Gastroesophageal sphincter (tissue), 4 donors: ENCODE measurements around the gene GGT6. TPM values are rescaled to one million over a fixed set of nuclear protein-coding genes. Genes with fewer than 3 reads are reported as not detected.

Experiments
- ATAC-seq: fragments of 150-250 bp; one replicate; pipeline ENCODE4 v1.9.1; 2016; ENCODE audit warnings: mild to moderate bottlenecking, moderate library complexity
- H3K27ac ChIP-seq, 4 donors: fragments of 200-600 bp; sonication (generic) in 3 of 4; 1 replicate in 3 of 4; 2 replicates in 1 of 4; pipeline ENCODE4 v1.5.1; 2016 to 2019
- H3K27me3 ChIP-seq: fragments of 200-600 bp; sonication (generic); one replicate; pipeline ENCODE4 v1.5.1; 2019
- H3K36me3 ChIP-seq, 2 donors: fragments of 200-600 bp; sonication (generic); one replicate each; pipeline ENCODE4 v1.5.1; 2019; ENCODE audit warnings: control low read depth in 1 of 2
- H3K4me1 ChIP-seq, 3 donors: fragments of 200-600 bp; sonication (generic); 1 replicate in 2 of 3; 2 replicates in 1 of 3; pipeline ENCODE4 v1.5.1; 2016 to 2019; ENCODE audit warnings: control low read depth in 2 of 3
- H3K4me3 ChIP-seq, 2 donors: fragments of 200-600 bp; sonication (generic); one replicate each; pipeline ENCODE4 v1.5.1; 2019; ENCODE audit warnings: mild to moderate bottlenecking in 1 of 2, moderate library complexity in 1 of 2
- H3K9me3 ChIP-seq, 3 donors: fragments of 200-600 bp; sonication (generic); one replicate each; pipeline ENCODE4 v1.5.1; 2017 to 2019; ENCODE audit warnings: control low read depth in 2 of 3
- EP300 ChIP-seq: sonication (generic); formaldehyde crosslinking; IDR thresholded peaks from one replicate; pipeline ENCODE4 v1.6.1; 2017; ENCODE audit warnings: antibody characterized with exemption, mild to moderate bottlenecking
- POLR2A ChIP-seq, 2 donors: fragments of 450-650 bp; IDR thresholded peaks; one replicate each; pipeline ENCODE4 v1.6.1; 2017; ENCODE audit warnings: antibody characterized with exemption in 2 of 2, mild to moderate bottlenecking in 2 of 2, moderate library complexity in 1 of 2
- POLR2AphosphoS5 ChIP-seq: sonication (generic); formaldehyde crosslinking; IDR thresholded peaks from one replicate; pipeline ENCODE4 v1.6.1; 2017; ENCODE audit warnings: antibody characterized with exemption
- WGBS, 2 donors: methylation state at CpG; one replicate each; pipeline ENCODE4 v1.1.5; 2018; ENCODE audit warnings: low coverage in 1 of 2; 5-methylcytosine and 5-hydroxymethylcytosine counted together
- total RNA-seq, 4 donors: library from RNA; depleted of rRNA; stranded (reverse); fragments of >200 nt; gene quantifications; one replicate each; pipeline ENCODE4 v1.1.0, GENCODE V29; 2016
- TF ChIP-seq, protein P1 (sequence below), 4 experiments: fragments of 200-600 bp in 2 of 4; fragments of 450-650 bp in 2 of 4; sonication (generic) in 1 of 4; IDR thresholded peaks; one replicate each; pipeline ENCODE4 v1.5.1; 2017 to 2019; ENCODE audit warnings: antibody characterized with exemption in 4 of 4, mild to moderate bottlenecking in 2 of 4, moderate library complexity in 2 of 4

GGT6 gene
- total RNA-seq, 4 donors from 2014 or later = 0.27 to 5.9 (median 0.47) TPM; not detected in 1

GRCh38 chr17:4601326-4601725 is 40.9 kb upstream of the GGT6 start:
- 88 to 90% methylated on average over 3 to 4 of the region's 4 CpGs for WGBS, 2 donors
- Histone ChIP-seq H3K27ac (peak overlapping the region in 2 of 4 donors; percentile 80 to 87), H3K9me3 (no peaks in the 10 kb centered on the region), H3K27me3 (peaks cover 15% of the 10 kb centered on the region), H3K36me3 (peaks cover 0 to 6% of the 10 kb centered on the region in 2 donors), H3K4me3 (no peak overlapping the region), H3K4me1 (peaks cover 0 to 63% (median 19%) of the 10 kb centered on the region in 3 donors)
- TF ChIP-seq, protein P1, sequence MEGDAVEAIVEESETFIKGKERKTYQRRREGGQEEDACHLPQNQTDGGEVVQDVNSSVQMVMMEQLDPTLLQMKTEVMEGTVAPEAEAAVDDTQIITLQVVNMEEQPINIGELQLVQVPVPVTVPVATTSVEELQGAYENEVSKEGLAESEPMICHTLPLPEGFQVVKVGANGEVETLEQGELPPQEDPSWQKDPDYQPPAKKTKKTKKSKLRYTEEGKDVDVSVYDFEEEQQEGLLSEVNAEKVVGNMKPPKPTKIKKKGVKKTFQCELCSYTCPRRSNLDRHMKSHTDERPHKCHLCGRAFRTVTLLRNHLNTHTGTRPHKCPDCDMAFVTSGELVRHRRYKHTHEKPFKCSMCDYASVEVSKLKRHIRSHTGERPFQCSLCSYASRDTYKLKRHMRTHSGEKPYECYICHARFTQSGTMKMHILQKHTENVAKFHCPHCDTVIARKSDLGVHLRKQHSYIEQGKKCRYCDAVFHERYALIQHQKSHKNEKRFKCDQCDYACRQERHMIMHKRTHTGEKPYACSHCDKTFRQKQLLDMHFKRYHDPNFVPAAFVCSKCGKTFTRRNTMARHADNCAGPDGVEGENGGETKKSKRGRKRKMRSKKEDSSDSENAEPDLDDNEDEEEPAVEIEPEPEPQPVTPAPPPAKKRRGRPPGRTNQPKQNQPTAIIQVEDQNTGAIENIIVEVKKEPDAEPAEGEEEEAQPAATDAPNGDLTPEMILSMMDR (IDR thresholded peaks at IDR 0.05) = no peak
- no peak for TF ChIP-seq EP300
- no peak for TF ChIP-seq POLR2A (IDR thresholded peaks at IDR 0.05)
- TF ChIP-seq POLR2AphosphoS5 = no peak
- ATAC-seq = no peak

DNA sequence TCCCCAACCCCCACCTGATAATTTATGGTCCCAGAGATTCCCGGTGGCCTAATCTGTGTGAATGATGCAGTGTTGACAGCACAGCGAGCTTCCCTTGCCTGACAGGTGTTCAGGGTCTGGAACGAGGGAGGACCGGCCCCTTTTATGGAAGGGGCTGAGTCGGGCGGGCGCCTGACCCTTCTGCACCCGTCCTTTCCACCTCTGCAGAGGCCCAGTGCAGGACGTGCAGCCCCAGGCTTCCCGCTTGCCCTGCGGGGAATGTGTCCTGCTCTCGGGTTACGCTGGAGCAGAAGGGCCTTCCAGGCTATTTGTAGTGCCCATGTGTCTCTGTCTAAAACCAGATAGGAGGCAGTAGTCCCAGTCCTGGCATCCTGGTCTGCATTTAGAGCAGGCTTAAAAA is 40.2 kb upstream of the GGT6 start:
- peak overlapping the region in 3 of 4 donors; percentile 80 to 90 (median 87) for H3K27ac ChIP-seq
- no peak for ATAC-seq
- WGBS, 2 donors = no CpG with 5 or more reads among the region's 13 CpGs

DNA sequence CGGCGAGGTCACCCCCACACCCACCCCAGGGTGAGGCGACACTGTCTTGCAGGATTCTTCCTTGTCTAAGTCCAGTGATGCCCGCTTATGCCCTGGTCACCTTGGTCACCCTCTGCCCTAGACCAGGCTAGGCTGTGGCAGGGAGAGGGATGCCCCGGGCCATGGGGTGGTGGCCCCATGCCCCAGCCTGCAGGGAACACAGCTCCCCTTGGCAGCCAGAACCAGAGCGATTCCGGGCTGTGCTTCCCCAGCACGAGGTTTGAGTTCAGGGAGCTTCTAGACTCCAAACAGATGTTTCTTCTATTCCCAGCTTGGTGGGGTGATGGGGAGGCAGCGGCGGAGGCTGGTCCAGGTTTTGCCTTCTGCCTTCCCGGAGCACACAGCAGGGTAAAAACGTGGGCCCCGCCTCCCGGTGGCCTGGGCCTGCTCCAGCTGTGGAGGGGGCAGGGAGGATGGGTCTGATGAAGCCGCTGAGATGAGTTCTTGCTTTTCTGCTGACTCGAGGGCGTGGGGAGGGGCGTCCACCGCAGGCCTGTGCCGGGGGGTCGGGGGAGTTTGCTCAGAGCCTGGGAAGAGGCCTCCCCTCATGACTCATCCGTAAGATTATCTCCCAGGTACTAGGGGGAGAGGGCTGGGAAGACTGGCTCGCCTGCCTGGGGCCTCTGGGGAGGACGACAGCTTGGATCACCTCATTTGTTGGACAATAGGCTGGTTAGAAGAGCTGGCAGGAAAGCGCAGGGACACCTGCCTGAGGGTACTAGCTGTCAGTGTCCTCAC is 39.3 kb upstream of the GGT6 start:
- H3K4me1 ChIP-seq = peaks cover 0 to 52% (median 19%) of the 10 kb centered on the region in 3 donors
- TF ChIP-seq EP300 (no peak), POLR2AphosphoS5 (no peak), POLR2A (IDR thresholded peaks at IDR 0.05) (no peak)
- TF ChIP-seq, protein P1 (IDR thresholded peaks at IDR 0.05) = no peak
- H3K27ac ChIP-seq = peak overlapping the region; percentile 39 to 90 (median 84)
- H3K9me3 ChIP-seq = no peaks in the 10 kb centered on the region
- peak overlapping the region in 1 of 2 donors; percentile 11 for H3K4me3 ChIP-seq
- H3K27me3 ChIP-seq = peaks cover 15% of the 10 kb centered on the region
- ATAC-seq = peak; percentile 64
- H3K36me3 ChIP-seq = peaks cover 0 to 6% of the 10 kb centered on the region in 2 donors
- no CpG with 5 or more reads among the region's 25 CpGs for WGBS, 2 donors

More for the DNA sequence above, 40.2 kb upstream of the GGT6 start:
- TF ChIP-seq, protein P1 (IDR thresholded peaks at IDR 0.05) = no peak
- TF ChIP-seq POLR2A (IDR thresholded peaks at IDR 0.05) (no peak), POLR2AphosphoS5 (no peak), EP300 (no peak)
- H3K36me3 ChIP-seq = peaks cover 0 to 6% of the 10 kb centered on the region in 2 donors
- H3K4me1 ChIP-seq = peaks cover 0 to 61% (median 19%) of the 10 kb centered on the region in 3 donors
- H3K27me3 ChIP-seq = peaks cover 15% of the 10 kb centered on the region
- H3K4me3 ChIP-seq = no peak overlapping the region
- H3K9me3 ChIP-seq = no peaks in the 10 kb centered on the region

- 60 to 86% methylated on average over 1 to 3 of the region's 20 CpGs for WGBS, 2 donors
- Histone ChIP-seq H3K4me1 (peaks cover 0 to 45% (median 15%) of the 10 kb centered on the region in 3 donors), H3K9me3 (no peaks in the 10 kb centered on the region), H3K27me3 (peaks cover 15% of the 10 kb centered on the region), H3K36me3 (peaks cover 0 to 6% of the 10 kb centered on the region in 2 donors), H3K27ac (peak overlapping the region; percentile 48 to 90 (median 84)), H3K4me3 (peak overlapping the region in 1 of 2 donors; percentile 11)
- ATAC-seq = peak; percentile 93
- TF ChIP-seq POLR2AphosphoS5 (peak; percentile 73), EP300 (no peak), POLR2A (IDR thresholded peaks at IDR 0.05) (no peak)
- TF ChIP-seq, protein P1 (IDR thresholded peaks at IDR 0.05) = no peak
Observed at GRCh38 chr17:4598776-4599504, 38.6 kb upstream of the GGT6 start.
